HG03135 (cell line): ENCODE results near the gene MCRIP2.
"Not testable (repeated sequence)": the region's sequence is repeated elsewhere in the genome, so short reads cannot be mapped to it uniquely, and the experiment has no call there.

ENCODE experiments used
- ATAC-seq: cut with Tn5 transposase; IDR thresholded peaks from one replicate; pipeline ENCODE4 v1.9.1; 2021; ENCODE audit warnings: mild to moderate bottlenecking, moderate library complexity; ENCODE audit not compliant: unreplicated experiment

Gene MCRIP2

GRCh38 chr16:641326-642188, at the start of gene MCRIP2:
Gene MCRIP2, plus strand, starts transcription at chr16:641828. Its CDS starts 164 bp downstream, at chr16:641992.
- ATAC-seq, result no peak

- no peak for ATAC-seq
These were observed 49.6 kb upstream of the MCRIP2 start for GRCh38 chr16:591892-592517.

DNA sequence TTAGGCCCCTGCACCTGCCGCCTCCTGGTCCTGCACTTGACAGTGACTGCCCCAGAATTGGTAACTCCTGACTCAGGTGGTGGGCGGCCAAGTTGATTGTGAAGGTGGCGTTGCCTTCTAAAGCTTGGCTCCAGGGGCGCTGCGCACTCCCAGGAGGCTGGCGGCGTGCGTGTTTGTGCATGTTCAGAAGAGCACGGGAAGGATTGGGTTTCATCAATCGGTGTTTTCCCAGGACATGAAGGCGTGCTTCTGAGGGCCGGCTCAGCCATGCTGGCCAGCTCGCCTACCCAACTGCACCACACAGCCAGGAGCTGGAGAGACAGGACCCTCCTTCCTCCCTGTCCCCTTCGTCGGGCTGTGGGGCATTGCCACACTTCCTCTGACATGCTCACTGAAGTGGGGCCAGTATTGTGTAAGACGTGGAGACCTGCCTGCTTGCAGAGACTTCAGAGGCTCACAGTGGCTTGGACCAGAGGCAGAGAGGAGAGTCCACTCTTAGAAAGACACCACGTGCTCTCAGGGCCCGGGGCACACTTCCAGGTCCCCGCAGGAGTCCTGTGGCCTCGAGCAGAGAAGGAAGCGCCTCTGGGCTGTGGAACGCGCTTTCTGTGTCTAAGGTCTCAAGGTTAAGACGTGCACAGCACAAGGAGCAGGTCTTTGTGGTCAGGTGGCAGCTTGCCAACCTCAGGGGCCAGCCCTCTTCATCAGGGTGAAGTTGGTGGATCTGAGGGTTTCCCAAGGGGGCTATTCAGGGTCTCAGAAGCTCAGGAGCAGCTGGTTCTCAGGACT, 48.9 kb upstream of the MCRIP2 start:
- ATAC-seq, result no peak

DNA sequence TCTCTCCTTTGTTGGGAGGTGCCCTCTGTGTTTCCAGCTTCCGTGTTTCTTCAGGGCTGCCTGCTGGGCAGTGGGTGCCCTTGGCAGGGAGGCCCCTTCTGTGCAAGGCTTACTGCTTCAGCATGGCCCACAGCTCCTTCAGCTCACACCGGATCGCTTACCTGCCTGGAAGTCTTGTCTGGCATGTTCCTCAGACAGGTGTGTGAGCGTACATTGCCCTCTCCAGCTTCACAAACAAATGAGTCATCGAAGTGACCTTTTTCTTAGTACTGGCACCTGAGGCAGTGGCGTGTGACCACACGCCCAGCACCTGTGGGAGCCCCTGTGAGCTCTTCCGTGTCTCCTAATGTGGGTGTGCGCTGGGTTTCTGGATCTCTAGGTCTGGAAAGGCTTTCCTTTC, 48.2 kb upstream of the MCRIP2 start:
- no peak for ATAC-seq

DNA sequence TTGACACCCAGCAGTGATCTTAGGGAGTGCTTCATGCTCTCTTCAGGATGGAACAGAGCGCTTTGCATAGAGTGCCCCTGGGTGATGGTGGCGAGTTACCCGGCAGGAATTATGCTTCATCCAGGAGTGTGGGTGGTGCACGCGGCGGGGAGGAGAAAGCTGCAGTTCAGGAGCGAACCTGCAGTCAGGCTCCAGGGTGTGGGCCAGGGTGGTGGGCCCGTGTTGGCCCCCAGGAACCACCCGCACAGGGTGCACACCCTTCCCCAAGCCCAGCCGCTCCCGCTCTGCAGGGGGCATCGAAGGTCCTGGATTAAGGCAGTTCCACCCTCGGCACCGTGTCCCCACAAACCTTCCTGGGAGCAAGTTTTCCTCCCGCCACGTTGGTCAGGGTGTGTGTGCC, 47.8 kb upstream of the MCRIP2 start:
- ATAC-seq, result no peak

GRCh38 chr16:595094-595528, 46.5 kb upstream of the MCRIP2 start:
- ATAC-seq, result no peak

GRCh38 chr16:595942-596735, 45.5 kb upstream of the MCRIP2 start:
- no peak for ATAC-seq

DNA sequence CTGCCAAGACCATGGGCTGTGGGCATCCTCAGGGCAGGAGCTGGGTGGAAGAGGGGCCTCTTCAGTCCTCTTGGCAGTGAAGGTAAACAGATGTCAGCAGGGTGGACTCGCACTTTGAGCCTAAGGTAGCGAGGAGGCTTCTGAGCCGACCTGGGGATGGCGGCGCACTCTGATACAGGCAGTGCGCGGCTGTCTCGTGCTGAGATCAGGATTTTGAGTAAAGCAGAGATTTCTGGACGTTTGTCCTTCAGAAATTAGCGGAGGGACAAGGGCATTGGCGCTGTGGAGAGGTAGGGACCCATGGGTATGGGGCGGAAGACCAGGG, 44.9 kb upstream of the MCRIP2 start:
- ATAC-seq, result no peak

DNA sequence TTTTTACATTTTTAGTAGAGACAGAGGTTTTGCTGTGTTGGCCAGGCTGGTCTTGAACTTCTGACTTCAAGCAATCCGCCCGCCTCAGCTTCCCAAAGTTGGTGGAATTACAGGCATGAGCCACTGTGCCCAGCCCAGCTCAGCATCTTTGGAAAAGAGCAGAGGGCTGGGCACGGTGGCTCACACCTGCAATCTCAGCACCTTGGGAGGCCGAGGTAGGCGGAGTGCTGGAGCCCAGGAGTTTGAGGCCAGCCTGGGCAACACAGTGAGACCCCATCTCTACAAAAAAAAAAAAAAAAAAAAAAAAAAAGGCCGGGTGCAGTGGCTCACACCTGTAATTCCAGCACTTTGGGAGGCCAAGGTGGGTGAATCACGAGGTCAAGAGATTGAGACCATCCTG, 44.0 kb upstream of the MCRIP2 start:
- not testable (repeated sequence) for ATAC-seq

DNA sequence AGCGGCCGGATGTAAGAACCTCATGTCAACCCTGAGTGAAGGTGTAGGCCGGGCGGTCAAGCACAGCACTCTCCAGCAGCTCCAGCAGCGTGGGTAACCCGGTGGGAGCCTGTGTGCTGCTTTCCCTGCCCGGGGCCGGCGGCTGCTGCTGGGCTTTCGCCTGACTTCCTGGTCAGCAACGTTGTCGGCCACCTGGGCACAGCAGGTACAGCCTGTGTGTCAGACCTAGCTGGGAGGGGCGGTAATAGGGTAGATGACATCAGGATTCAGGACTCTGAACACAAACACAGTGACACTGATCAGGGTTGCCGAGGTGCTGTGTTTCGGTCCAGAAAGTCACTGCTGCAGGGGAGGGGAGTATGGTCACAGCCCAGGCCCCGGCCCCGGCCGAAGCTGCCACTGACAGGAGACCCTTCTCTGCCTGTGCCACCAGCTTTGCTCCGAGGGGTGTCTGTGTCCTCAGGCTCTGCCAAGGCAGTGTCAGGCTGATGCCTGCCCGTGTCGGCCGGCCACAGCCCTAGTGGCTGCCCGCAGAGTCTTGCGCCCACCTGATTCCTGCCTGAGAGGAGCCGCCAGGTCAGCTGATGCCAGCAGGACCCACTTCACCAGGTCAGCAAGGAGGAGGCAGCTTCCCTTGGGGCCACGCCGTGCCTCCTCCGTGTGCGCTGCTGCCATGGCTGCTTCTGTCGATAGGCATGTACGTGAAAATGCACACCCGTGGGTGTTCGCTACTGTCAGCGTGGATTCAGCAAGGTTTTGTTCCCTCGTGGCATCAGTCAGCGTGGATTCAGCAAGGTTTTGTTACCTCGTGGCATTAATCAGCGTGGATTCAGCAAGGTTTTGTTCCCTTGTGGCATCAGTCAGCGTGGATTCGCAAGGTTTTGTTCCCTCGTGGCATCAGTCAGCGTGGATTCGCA, 42.5 kb upstream of the MCRIP2 start:
- ATAC-seq, result no peak

GRCh38 chr16:600781-601180, 40.8 kb upstream of the MCRIP2 start:
- ATAC-seq, result no peak

DNA sequence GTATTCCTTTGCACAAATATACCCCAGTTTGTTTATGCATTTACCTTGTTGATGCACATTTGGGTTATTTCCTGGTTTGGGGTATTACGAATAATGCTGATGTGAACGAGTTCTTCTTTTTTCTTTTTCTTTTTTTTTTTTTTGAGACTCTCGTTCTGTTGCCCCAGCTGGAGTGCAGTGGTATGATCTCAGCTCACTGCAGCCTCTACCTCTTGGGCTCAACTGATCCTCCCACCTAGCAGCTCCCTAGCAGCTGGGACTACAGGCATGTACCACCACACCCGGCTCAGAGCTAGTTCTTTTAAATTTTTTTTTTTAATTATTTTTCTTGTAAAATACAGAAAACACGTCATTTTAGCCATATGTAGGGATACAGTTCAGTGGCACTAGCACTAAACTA, 37.7 kb upstream of the MCRIP2 start:
- no peak for ATAC-seq

GRCh38 chr16:606656-607307, 34.8 kb upstream of the MCRIP2 start:
- ATAC-seq, result no peak

DNA sequence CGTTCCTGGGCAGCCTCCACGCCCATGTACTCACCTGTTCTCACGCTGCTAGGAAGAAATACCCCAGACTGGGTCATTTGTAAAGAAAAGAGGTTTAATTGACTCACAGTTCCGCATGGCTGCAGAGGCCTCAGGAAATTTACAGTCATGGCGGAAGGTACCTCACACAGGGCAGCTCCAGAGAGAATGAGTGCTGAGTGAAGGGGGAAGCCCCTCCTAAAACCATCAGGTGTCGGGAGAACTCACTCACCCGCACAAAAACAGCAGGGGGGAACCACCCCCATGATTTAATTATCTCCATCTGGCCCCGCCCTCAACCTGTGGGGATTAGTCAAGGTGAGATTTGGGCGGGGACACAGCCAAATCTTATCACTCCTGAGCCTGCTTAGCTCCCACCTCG, 33.6 kb upstream of the MCRIP2 start:
- ATAC-seq, result no peak

DNA sequence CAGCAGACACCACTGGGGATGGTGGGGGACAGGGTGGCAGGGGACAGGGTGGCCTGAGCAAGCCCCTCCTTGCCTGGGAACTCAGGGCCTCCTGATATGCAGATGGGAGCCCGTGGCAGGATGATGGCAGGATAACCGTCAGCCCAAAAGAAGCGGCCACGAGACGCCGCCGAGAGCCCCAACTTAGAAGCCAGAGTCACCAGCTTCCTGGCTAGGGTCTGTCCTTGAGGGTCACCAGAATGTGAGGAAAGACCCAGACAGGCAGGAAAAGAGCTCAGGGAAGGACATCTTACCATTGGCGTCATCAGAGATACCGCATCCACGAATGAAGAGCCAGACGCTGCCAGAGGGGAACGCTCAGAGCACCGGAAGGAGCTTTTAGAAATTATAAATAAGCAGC, 32.3 kb upstream of the MCRIP2 start:
- no peak for ATAC-seq

GRCh38 chr16:609984-610383, 31.6 kb upstream of the MCRIP2 start:
- ATAC-seq, result no peak

- no peak for ATAC-seq
These were observed 30.9 kb upstream of the MCRIP2 start for GRCh38 chr16:610513-611381.

GRCh38 chr16:615122-615521, 26.5 kb upstream of the MCRIP2 start:
- ATAC-seq, result no peak
